Stimulated activated CD4-positive, alpha-beta T cell treated with anti-CD3 and anti-CD28 coated beads, Interleukin-15, amount 100 ng/mL, for 24 hours (primary cell): ENCODE measurements around the gene FMO3.

Experiments used
- DNase-seq: peaks from one replicate; pipeline ENCODE4 v3.0.0-alpha.2; 2020

FMO3 gene

GRCh38 chr1:171117085-171117484 is 26.4 kb downstream of the FMO3 start:
- DNase-seq, result no peak

GRCh38 chr1:171119648-171120047 is 28.9 kb downstream of the FMO3 start:
- DNase-seq, result no peak

DNA sequence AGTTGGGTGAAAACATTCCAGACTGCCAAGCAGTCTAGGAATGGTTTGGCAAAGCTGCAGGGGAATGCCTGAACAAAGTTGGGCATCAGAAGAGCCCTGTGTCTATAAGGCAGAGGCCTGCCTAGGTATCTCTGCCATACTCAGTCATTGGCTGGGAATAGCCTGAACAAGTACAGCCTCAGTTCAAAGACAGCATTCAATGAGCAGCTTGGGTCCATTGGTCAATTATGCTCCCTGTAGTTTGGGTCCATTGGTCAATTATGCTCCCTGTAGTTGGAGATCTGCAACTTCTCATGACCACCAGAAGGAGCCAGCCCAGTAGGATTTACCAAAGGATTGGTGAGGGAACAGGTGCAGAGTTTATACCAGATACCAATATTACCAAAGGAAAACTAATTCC is 31.6 kb downstream of the FMO3 start:
- DNase-seq, result no peak

DNA sequence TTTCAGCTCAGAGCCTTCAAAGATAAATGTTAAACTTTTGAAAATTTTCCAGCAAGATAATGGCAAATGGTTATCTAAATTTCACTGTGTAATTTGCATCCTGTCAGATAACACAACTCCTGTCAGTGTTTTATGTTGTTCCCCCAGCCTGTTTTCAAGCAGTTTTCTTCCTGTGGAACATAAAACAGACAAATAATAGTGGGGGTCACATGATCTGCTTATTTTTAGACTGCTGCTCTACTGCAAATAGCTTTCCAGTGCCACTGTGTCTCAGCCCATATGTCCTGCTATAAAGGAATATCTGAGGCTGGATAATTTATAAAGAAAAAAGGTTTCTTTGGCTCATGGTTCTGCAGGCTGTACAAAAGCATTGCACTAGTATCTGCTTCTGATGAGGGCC is 32.2 kb downstream of the FMO3 start:
- DNase-seq, result no peak

DNA sequence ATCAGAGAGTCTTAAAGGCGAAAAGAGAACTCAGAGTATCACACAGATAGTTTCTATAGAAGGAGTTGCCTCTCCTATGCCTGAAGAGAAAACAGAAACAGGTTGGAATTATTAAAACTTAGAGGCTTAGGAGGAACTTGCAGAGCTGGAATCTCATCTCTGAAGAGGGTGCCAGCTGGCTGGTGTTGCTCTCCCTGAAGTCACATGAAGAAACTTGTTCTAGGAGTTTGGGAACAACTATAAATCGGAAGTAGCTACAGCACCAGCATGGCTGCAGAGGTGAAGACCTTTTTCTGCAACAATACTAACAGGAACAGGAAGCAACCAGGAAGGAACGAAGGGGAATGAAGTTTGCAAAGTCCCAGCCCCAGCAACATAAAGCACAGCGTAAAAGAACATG is 35.8 kb downstream of the FMO3 start:
- no peak for DNase-seq

DNA sequence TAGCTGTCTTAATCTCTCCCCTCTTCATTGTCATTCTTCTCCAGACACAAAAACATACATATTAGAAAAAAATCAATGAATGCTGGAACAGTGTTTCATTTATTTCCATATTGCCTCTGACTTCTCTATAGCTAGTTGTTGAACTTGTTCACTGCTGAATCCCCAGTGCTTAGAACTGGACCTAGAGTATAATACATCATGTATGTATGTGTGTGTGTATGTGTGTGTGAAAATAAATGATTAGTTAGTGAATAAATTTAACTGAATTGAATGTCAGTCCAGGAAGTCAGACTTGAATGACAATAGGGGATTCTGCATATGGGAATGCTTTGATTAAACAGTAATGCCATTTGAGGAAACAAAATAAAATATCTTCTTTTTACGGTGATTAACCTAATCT is 36.4 kb downstream of the FMO3 start:
- DNase-seq, result no peak

- DNase-seq, result no peak
Observed at GRCh38 chr1:171127501-171127900, 36.8 kb downstream of the FMO3 start.

- no peak for DNase-seq
Observed at GRCh38 chr1:171128463-171128862, 37.8 kb downstream of the FMO3 start.

GRCh38 chr1:171134204-171134923 is 43.7 kb downstream of the FMO3 start:
- no peak for DNase-seq

DNA sequence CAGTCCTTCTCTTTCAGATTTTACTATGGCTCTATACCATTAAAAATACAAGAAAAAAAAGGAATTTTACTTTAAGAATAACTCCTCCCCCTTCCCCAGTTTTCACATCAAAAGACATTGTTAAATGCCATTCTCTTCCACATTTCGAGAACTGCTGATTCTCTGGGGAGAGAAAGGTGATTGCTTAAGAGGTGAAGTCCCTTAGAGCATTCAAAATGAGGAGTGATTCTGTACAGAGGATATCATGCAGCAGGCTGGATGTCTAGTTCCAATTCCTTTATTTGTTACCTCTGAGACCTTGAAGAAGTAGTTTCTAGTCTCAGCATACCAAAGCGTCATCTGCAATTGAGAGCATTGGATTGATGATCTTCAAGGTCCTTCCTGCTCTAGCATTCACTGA is 46.9 kb downstream of the FMO3 start:
- no peak for DNase-seq

GRCh38 chr1:171138980-171139379 is 48.3 kb downstream of the FMO3 start:
- no peak for DNase-seq

DNA sequence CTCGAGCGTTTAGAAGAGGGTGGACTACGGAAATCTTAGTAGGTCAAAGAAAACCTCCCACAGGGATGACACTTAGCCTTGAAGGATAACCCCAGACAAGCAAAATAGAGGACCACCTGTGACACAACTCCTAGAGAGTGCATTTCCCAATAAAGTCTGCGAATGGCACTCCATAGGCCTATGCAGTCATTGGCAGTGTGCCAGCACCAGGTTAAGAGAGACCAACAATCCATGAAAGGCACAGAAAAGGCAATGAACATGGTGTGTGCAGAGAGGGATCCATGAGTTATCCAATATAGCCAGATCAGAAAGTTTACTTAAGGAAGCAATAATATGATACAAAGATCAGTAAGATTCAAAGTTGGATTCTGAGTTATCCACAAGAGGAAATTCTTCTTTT is 49.2 kb downstream of the FMO3 start:
- no peak for DNase-seq

- no peak for DNase-seq
Observed at GRCh38 chr1:171140401-171140800, 49.7 kb downstream of the FMO3 start.

DNA sequence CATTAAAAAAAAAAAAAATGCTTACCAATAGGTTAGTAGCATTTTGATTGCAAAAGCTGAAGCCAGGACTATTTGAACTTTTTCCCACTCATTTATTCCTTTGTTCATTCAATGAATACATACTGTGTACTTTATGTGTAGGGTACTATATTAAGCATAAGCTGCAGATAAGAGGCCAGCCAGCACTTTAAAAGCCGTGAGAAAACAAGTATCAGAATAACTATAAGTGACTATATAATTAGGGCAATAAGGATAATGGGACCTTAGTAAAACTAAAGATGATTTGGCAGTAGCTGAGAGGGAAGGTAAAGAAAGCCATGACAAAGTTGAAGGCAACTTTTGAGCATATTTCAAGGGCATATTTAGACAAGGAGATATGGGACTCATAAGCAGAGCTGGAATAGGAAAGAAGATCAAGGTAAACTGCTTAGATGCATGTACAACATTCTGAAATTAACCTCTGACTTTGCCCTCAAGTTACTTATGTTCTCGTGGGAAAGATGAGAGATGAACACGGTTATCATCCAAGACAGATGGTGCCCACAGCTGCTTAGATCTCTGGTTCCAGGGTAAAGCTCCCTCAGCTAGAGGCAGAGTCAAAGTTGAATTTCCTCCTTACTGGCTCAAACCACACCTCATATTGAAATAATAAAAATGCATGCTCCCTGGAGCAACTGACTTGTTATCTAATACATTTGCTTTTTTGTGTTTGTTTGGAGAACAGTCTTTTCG is 50.4 kb downstream of the FMO3 start:
- DNase-seq, result no peak

- no peak for DNase-seq
Observed at GRCh38 chr1:171141688-171142415, 51.1 kb downstream of the FMO3 start.

DNA sequence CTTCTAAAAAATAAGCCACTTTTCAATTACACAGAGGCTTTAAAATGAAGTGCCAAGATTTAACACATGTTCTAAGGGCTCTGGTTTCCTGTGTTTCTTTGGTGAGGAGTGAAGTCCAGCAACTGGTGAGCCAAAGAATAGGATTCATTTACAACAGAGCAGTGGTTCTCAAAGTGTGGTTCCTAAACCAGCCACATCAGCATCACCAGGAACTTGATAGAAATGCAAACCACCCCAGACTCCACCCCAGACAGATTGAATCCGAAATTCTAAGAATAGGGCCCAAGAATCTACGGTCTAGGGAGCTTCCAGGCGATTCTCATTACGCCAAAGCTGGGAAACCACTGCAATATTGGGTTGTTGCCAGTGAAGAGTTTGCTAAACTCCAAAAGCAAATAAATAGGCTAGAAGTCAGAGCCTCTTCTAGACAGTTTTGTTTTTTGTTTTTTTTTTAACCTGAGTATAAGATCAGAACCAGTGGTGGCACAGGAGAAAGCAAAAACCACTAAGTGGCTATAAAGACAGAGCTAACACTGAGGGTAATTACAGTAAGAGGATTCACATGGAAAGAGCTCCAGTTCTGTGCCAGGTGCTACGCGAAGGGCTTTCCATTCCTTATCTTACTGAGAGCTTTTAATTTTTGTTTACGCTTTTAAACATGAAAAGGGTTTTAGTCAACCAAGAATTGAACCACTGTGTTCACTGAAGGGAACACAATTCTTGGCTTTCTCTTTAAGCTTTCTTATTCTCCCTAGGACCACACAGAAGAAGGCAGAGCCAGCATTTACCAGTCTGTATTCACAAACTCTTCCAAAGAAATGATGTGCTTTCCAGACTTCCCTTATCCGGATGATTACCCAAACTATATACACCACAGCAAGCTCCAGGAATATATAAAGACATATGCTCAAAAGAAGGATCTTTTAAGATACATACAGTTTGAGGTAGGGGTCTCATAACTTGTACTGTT is 52.0 kb downstream of the FMO3 start:
- no peak for DNase-seq

DNA sequence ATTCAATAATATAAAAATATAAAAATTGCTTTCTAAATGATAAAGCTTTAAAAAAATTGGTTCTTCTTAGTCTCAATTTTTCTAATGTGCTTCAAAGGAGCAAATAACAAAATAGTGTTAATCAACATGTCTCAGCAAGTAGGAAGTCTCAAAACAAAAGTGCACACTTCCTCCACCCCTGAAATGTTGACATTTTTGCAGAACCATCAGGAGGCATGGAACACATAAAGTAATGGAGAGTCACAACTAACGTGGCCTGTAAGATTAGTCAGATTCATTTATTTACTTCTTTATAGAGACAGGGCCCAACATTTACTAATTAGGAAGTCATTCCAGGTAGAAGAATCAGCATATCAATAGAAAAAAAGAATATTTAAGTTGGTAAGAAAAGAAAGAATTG is 59.5 kb downstream of the FMO3 start:
- DNase-seq, result no peak

GRCh38 chr1:171152549-171152948 is 61.8 kb downstream of the FMO3 start:
- DNase-seq, result no peak

- no peak for DNase-seq
Observed at GRCh38 chr1:171155484-171155883, 64.8 kb downstream of the FMO3 start.

GRCh38 chr1:171158096-171158495 is 67.4 kb downstream of the FMO3 start:
- DNase-seq, result no peak

- no peak for DNase-seq
Observed at GRCh38 chr1:171158551-171158950, 67.8 kb downstream of the FMO3 start.

- DNase-seq, result no peak
Observed at GRCh38 chr1:171159148-171159547, 68.4 kb downstream of the FMO3 start.

DNA sequence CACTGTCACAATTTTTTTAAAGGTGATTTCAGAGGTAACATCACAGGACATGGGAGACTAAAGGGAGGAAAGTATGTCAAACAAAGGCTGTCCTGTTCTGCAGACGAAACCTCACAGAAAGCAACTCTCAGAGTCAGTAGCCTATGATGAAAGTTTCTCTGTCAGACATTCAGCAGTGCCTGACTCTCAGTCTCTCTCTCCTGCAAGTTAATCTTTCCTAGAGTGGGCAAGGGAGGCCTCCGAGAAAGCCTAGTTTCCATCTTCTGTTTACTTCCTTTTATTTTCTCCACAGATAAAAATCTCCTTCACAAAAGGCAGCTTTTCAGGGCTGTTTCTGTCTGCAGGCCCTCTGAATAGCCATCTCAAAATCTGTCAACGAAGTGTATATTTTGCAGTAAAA is 69.5 kb downstream of the FMO3 start:
- DNase-seq, result no peak
